Activated CD8-positive, alpha-beta memory T cell treated with anti-CD3 and anti-CD28 coated beads, Interleukin-2, amount 50 U/mL, for 48 hours (primary cell): ENCODE measurements around the gene LMBR1L.

Experiments used
- DNase-seq: peaks from one replicate; pipeline ENCODE4 v3.0.0-alpha.2; 2020

Gene LMBR1L

DNA sequence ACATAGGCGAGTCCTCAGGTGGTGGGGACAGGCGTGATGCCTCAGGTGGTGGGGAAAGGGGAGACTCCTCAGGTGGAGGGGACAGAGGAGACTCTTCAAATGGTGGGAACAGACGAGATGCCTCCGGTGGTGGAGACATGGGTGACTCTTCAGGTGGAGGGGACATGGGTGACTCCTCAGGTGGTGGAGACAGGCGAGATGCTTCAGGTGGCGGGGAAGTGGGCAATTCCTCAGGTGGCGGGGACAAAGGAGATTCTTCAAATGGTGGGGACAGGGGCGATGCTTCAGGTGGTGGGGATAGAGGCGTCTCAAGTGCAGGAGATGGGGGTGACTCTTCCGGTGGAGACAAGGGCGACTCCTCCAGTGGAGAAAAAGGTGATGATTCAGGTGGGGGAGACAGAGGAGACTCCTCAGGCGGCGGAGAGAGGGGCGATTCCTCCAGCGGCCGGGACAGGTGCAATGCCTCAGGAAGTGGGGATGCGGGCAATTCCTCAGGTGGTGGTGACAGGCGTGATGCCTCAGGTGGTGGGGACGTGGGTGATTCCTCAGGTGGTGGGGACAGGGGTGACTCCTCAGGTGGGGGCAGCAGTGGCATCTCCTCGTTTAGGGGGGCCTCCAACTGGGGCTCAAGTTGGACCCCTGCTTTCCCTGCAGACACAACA lies 58.7 kb downstream of the LMBR1L start:
- no peak for DNase-seq

- no peak for DNase-seq
Measured at GRCh38 chr12:49051373-49051764, 59.3 kb downstream of the LMBR1L start.

GRCh38 chr12:49050507-49051372 lies 59.9 kb downstream of the LMBR1L start:
- no peak for DNase-seq

- DNase-seq = no peak
Measured at GRCh38 chr12:49049566-49050224, 61.0 kb downstream of the LMBR1L start.

DNA sequence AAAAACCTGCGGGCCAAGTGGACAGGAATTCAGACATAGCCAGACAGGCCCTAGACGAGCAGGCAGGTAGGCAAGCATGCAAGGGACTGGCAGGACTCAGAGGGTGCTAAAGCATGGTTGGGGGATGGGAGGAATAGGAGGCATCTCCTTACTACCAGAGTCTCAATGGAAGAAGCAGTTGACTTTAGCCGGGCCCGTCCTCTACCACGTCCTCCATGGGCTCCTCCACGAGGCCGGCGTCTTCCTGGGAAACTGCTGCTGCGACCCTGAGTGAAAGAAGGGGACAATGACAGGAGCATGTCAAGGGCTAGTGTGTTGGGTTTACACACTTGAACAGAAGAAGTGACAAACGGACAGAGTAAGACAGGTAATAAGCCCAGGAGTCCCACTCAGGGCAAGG lies 61.7 kb downstream of the LMBR1L start:
- no peak for DNase-seq
